ENCODE results near the gene PLXNA4.

PLXNA4 gene

GRCh38 chr7:132234711-132235110 is 341.6 kb downstream of the PLXNA4 start:
- no peak overlapping the region for H3K27ac ChIP-seq (ENCODE audit: low read length)

GRCh38 chr7:132232406-132232805 is 343.9 kb downstream of the PLXNA4 start:
- no peak overlapping the region for H2AFZ ChIP-seq (ENCODE audit: low read depth, low read length)
- peaks cover 21% of the 10 kb centered on the region; the same call in 1 of the 2 replicates for H3K27me3 ChIP-seq (ENCODE audit: low read depth, low read length)
- H3K9ac ChIP-seq (ENCODE audit: low read length): no peak overlapping the region
- H4K20me1 ChIP-seq (ENCODE audit: insufficient read depth, low read length): no peaks in the 10 kb centered on the region
- H3K4me1 ChIP-seq (ENCODE audit: low read length): no peaks in the 10 kb centered on the region
- no peak overlapping the region for H3K4me3 ChIP-seq (ENCODE audit: low read length)
- no peak overlapping the region for H3K4me2 ChIP-seq (ENCODE audit: low read length)
- no peak overlapping the region for H3K27ac ChIP-seq (ENCODE audit: low read length)
- H3K9me3 ChIP-seq (ENCODE audit: insufficient read depth, low read length): no peaks in the 10 kb centered on the region
- TF ChIP-seq EZH2phosphoT487 (IDR thresholded peaks at IDR 0.05; ENCODE audit: low read depth) (no peak), CTCF (IDR thresholded peaks at IDR 0.05; ENCODE audit: low read depth, low read length) (no peak)
- H3K36me3 ChIP-seq (replicated peaks; ENCODE audit: low read depth, low read length): no peaks in the 10 kb centered on the region
- H3K79me2 ChIP-seq (ENCODE audit: low read length): no peaks in the 10 kb centered on the region

More at GRCh38 chr7:132234711-132235110, 341.6 kb downstream of the PLXNA4 start:
- Histone ChIP-seq H3K9me3 (ENCODE audit: insufficient read depth, low read length) (no peaks in the 10 kb centered on the region), H3K27me3 (ENCODE audit: low read depth, low read length) (peaks cover 14% of the 10 kb centered on the region; the same call in 1 of the 2 replicates), H3K9ac (ENCODE audit: low read length) (no peak overlapping the region), H2AFZ (ENCODE audit: low read depth, low read length) (no peak overlapping the region), H3K36me3 (replicated peaks; ENCODE audit: low read depth, low read length) (no peaks in the 10 kb centered on the region), H3K4me1 (ENCODE audit: low read length) (no peaks in the 10 kb centered on the region), H3K4me3 (ENCODE audit: low read length) (no peak overlapping the region), H4K20me1 (ENCODE audit: insufficient read depth, low read length) (no peaks in the 10 kb centered on the region), H3K4me2 (ENCODE audit: low read length) (no peak overlapping the region), H3K79me2 (ENCODE audit: low read length) (no peaks in the 10 kb centered on the region)
- TF ChIP-seq EZH2phosphoT487 (IDR thresholded peaks at IDR 0.05; ENCODE audit: low read depth) (no peak), CTCF (IDR thresholded peaks at IDR 0.05; ENCODE audit: low read depth, low read length) (no peak)

GRCh38 chr7:132230462-132230861 is 345.8 kb downstream of the PLXNA4 start:
- Histone ChIP-seq H3K4me3 (ENCODE audit: low read length) (no peak overlapping the region), H3K4me1 (ENCODE audit: low read length) (no peaks in the 10 kb centered on the region), H4K20me1 (ENCODE audit: insufficient read depth, low read length) (no peaks in the 10 kb centered on the region), H2AFZ (ENCODE audit: low read depth, low read length) (no peak overlapping the region), H3K79me2 (ENCODE audit: low read length) (no peaks in the 10 kb centered on the region), H3K27me3 (ENCODE audit: low read depth, low read length) (peaks cover 21% of the 10 kb centered on the region; the same call in 1 of the 2 replicates), H3K9me3 (ENCODE audit: insufficient read depth, low read length) (no peaks in the 10 kb centered on the region), H3K4me2 (ENCODE audit: low read length) (no peak overlapping the region), H3K36me3 (replicated peaks; ENCODE audit: low read depth, low read length) (no peaks in the 10 kb centered on the region), H3K27ac (ENCODE audit: low read length) (no peak overlapping the region), H3K9ac (ENCODE audit: low read length) (no peak overlapping the region)
- TF ChIP-seq EZH2phosphoT487 (IDR thresholded peaks at IDR 0.05; ENCODE audit: low read depth) (no peak), CTCF (IDR thresholded peaks at IDR 0.05; ENCODE audit: low read depth, low read length) (no peak)

- Histone ChIP-seq H4K20me1 (ENCODE audit: insufficient read depth, low read length) (no peaks in the 10 kb centered on the region), H3K79me2 (ENCODE audit: low read length) (no peaks in the 10 kb centered on the region), H3K4me2 (ENCODE audit: low read length) (no peak overlapping the region), H3K9ac (ENCODE audit: low read length) (no peak overlapping the region), H3K27me3 (ENCODE audit: low read depth, low read length) (peaks cover 21% of the 10 kb centered on the region; the same call in 1 of the 2 replicates), H2AFZ (ENCODE audit: low read depth, low read length) (no peak overlapping the region), H3K4me1 (ENCODE audit: low read length) (no peaks in the 10 kb centered on the region), H3K27ac (ENCODE audit: low read length) (no peak overlapping the region), H3K4me3 (ENCODE audit: low read length) (no peak overlapping the region), H3K9me3 (ENCODE audit: insufficient read depth, low read length) (no peaks in the 10 kb centered on the region), H3K36me3 (replicated peaks; ENCODE audit: low read depth, low read length) (no peaks in the 10 kb centered on the region)
- no peak for TF ChIP-seq EZH2phosphoT487 (IDR thresholded peaks at IDR 0.05; ENCODE audit: low read depth)
- no peak for TF ChIP-seq CTCF (IDR thresholded peaks at IDR 0.05; ENCODE audit: low read depth, low read length)
Observed at GRCh38 chr7:132228240-132228639, 348.0 kb downstream of the PLXNA4 start.
